ENCODE results near the gene EBI3. TPM values are rescaled to one million over a fixed set of nuclear protein-coding genes. Genes with fewer than 3 reads are reported as not detected.
"Not testable (repeated sequence)": the region's sequence is repeated elsewhere in the genome, so short reads cannot be mapped to it uniquely, and the experiment has no call there.

EBI3 gene
- total RNA-seq, 1 experiment from 2014 or later: 1.4 TPM

- no peak overlapping the region for H3K4me3 Mint-ChIP-seq
- H3K4me1 Mint-ChIP-seq: peaks cover 8 to 24% of the 10 kb centered on the region in 2 experiments
These were observed 39.7 kb upstream of the EBI3 start for GRCh38 chr19:4189641-4190040.

DNA sequence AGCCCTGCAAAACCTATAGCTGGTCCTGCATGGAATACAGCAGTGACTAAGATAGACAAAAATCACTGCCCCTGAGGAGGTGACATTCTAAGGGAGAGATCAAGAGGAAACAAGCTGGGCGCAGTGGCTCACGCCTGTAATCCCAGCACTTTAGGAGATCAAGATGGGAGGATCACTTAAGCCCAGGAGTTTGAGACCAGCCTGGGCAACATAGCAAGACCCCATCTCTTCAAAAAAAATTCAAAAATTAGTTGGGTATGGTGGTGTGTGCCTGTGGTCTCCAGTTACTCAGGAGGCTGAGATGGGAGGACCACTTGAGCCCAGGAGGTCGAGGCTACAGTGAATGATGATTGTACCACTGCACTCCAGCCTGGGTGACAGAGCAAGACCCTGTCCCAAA, 36.8 kb upstream of the EBI3 start:
- H3K9me3 Mint-ChIP-seq; H3K4ac ChIP-seq (ENCODE audit: low read depth, low read length); H3K27ac ChIP-seq (ENCODE audit: insufficient read length, low read depth, low read length); H3K56ac ChIP-seq (ENCODE audit: insufficient read length, low read depth, low read length); H2BK15ac ChIP-seq (ENCODE audit: low read depth, low read length); H3K79me1 ChIP-seq (ENCODE audit: insufficient read depth, low read depth, low read length, poor library complexity, severe bottlenecking); H3T11ph ChIP-seq (ENCODE audit: low read length); H3K27ac Mint-ChIP-seq; H3K9me3 ChIP-seq (ENCODE audit: control insufficient read depth, low read depth, low read length); H2BK5ac ChIP-seq (ENCODE audit: insufficient read length, low read length); H3K4me1 ChIP-seq (ENCODE audit: insufficient read depth, low read length); H3K36me3 Mint-ChIP-seq (ENCODE audit: insufficient read depth in 1 of 3, low read depth in 3 of 3); H3K4me2 ChIP-seq (ENCODE audit: insufficient read depth, insufficient read length, low read length); H3K27me3 ChIP-seq (ENCODE audit: insufficient read depth, low read length); H2AK5ac ChIP-seq (ENCODE audit: insufficient read length, low read length); H2AFZ ChIP-seq (ENCODE audit: low read length); DNase-seq; H3K18ac ChIP-seq (ENCODE audit: insufficient read length, low read depth, low read length); H4K20me1 ChIP-seq (ENCODE audit: control insufficient read depth, insufficient read depth, insufficient read length); H3K9ac ChIP-seq (ENCODE audit: extremely low read depth, insufficient read length, low read length); H3K79me2 ChIP-seq (ENCODE audit: insufficient read depth, low read length); H4K5ac ChIP-seq (ENCODE audit: insufficient read length, low read depth, low read length); H4K8ac ChIP-seq (replicated peaks; ENCODE audit: insufficient read length, low read depth, low read length); H3K23me2 ChIP-seq (ENCODE audit: insufficient read length, low read depth, low read length, poor library complexity, severe bottlenecking); H3K14ac ChIP-seq (ENCODE audit: insufficient read depth, low read length); H3K4me3 Mint-ChIP-seq; H2BK20ac ChIP-seq (ENCODE audit: low read depth, low read length, poor library complexity, severe bottlenecking); H2BK120ac ChIP-seq (ENCODE audit: low read depth, low read length, poor library complexity, severe bottlenecking); H4K91ac ChIP-seq (ENCODE audit: insufficient read length, low read depth, low read length); H2BK12ac ChIP-seq (ENCODE audit: insufficient read length, low read depth, low read length); H3K23ac ChIP-seq (ENCODE audit: insufficient read length, low read depth, low read length): not testable (repeated sequence)
- Mint-ChIP-seq H3K4me1 (peaks cover 7 to 18% of the 10 kb centered on the region in 2 experiments), H3K27me3 (ENCODE audit: low read depth) (peaks cover 44% of the 10 kb centered on the region)
- no CpG with 5 or more reads among the region's 3 CpGs for WGBS (ENCODE audit: extremely low coverage, insufficient read length, low lambda C conversion rate)

More at GRCh38 chr19:4189641-4190040, 39.7 kb upstream of the EBI3 start:
- Histone ChIP-seq H3K23me2 (ENCODE audit: insufficient read length, low read depth, low read length, poor library complexity, severe bottlenecking) (no peaks in the 10 kb centered on the region), H3K4me2 (ENCODE audit: insufficient read depth, insufficient read length, low read length) (no peak overlapping the region), H3T11ph (ENCODE audit: low read length) (no peak overlapping the region), H3K4me1 (ENCODE audit: insufficient read depth, low read length) (no peaks in the 10 kb centered on the region), H3K23ac (ENCODE audit: insufficient read length, low read depth, low read length) (no peak overlapping the region), H3K79me2 (ENCODE audit: insufficient read depth, low read length) (no peaks in the 10 kb centered on the region), H4K20me1 (ENCODE audit: control insufficient read depth, insufficient read depth, insufficient read length) (no peaks in the 10 kb centered on the region), H3K14ac (ENCODE audit: insufficient read depth, low read length) (no peak overlapping the region), H3K27ac (ENCODE audit: insufficient read length, low read depth, low read length) (no peak overlapping the region), H4K8ac (replicated peaks; ENCODE audit: insufficient read length, low read depth, low read length) (no peak overlapping the region), H2BK20ac (ENCODE audit: low read depth, low read length, poor library complexity, severe bottlenecking) (no peak overlapping the region), H2BK15ac (ENCODE audit: low read depth, low read length) (no peak overlapping the region), H3K9me3 (ENCODE audit: control insufficient read depth, low read depth, low read length) (no peaks in the 10 kb centered on the region), H3K18ac (ENCODE audit: insufficient read length, low read depth, low read length) (no peak overlapping the region), H3K4ac (ENCODE audit: low read depth, low read length) (no peak overlapping the region), H2BK5ac (ENCODE audit: insufficient read length, low read length) (no peak overlapping the region), H4K5ac (ENCODE audit: insufficient read length, low read depth, low read length) (no peak overlapping the region), H2AFZ (ENCODE audit: low read length) (no peak overlapping the region), H3K79me1 (ENCODE audit: insufficient read depth, low read depth, low read length, poor library complexity, severe bottlenecking) (no peaks in the 10 kb centered on the region), H4K91ac (ENCODE audit: insufficient read length, low read depth, low read length) (no peak overlapping the region), H3K27me3 (ENCODE audit: insufficient read depth, low read length) (no peaks in the 10 kb centered on the region), H2BK12ac (ENCODE audit: insufficient read length, low read depth, low read length) (no peak overlapping the region), H3K56ac (ENCODE audit: insufficient read length, low read depth, low read length) (no peak overlapping the region), H3K9ac (ENCODE audit: extremely low read depth, insufficient read length, low read length) (no peak overlapping the region), H2BK120ac (ENCODE audit: low read depth, low read length, poor library complexity, severe bottlenecking) (no peak overlapping the region), H2AK5ac (ENCODE audit: insufficient read length, low read length) (no peak overlapping the region)
- Mint-ChIP-seq H3K27me3 (ENCODE audit: low read depth) (peaks cover 21% of the 10 kb centered on the region), H3K9me3 (no peaks in the 10 kb centered on the region), H3K36me3 (ENCODE audit: insufficient read depth in 1 of 3, low read depth in 3 of 3) (no peaks in the 10 kb centered on the region), H3K27ac (no peak overlapping the region)
- TF ChIP-seq CTCF (conservative IDR thresholded peaks at IDR 0.05): no peak
- no peak for DNase-seq
- no CpG with 5 or more reads among the region's 5 CpGs for WGBS (ENCODE audit: extremely low coverage, insufficient read length, low lambda C conversion rate)
